Heart left ventricle (tissue), 16 donors: Measurements from ENCODE around the gene KCP. TPM values are rescaled to one million over a fixed set of nuclear protein-coding genes. Genes with fewer than 3 reads are reported as not detected.

Experiments
- ATAC-seq, 4 donors: fragments of 200-7000 bp; cut with Tn5 transposase; one replicate each; pipeline ENCODE4 v1.9.1; 2020 to 2022; ENCODE audit warnings: moderate library complexity in 4 of 4, mild to moderate bottlenecking in 3 of 4, moderate number of reproducible peaks in 1 of 4
- DNase-seq, 5 donors: peaks; one replicate each; pipeline ENCODE4 v3.0.0-alpha.2; 2020
- H3K27ac ChIP-seq, 12 donors: fragments of 200-600 bp; sonication (generic) in 4 of 12; one replicate each; pipeline versions ENCODE4 v1.5.0 to v1.8.0; 2016 to 2022; ENCODE audit warnings: mild to moderate bottlenecking in 2 of 12
- H3K27me3 ChIP-seq, 9 donors: fragments of 200-600 bp; sonication (generic) in 2 of 9; one replicate each; pipeline versions ENCODE4 v1.5.1 to v1.8.0; 2016 to 2022; ENCODE audit warnings: mild to moderate bottlenecking in 3 of 9
- H3K36me3 ChIP-seq, 9 donors: fragments of 200-600 bp; sonication (generic) in 2 of 9; one replicate each; pipeline versions ENCODE4 v1.5.0 to v1.8.0; 2018 to 2022; ENCODE audit warnings: mild to moderate bottlenecking in 2 of 9
- H3K4me1 ChIP-seq, 12 donors: fragments of 200-600 bp; sonication (generic) in 4 of 12; one replicate each; pipeline versions ENCODE4 v1.5.0 to v1.8.0; 2016 to 2022; ENCODE audit warnings: mild to moderate bottlenecking in 3 of 12
- H3K4me3 ChIP-seq, 12 donors: fragments of 200-600 bp; sonication (generic) in 4 of 12; one replicate each; pipeline versions ENCODE4 v1.5.0 to v1.8.0; 2017 to 2022; ENCODE audit warnings: mild to moderate bottlenecking in 9 of 12, moderate library complexity in 4 of 12
- H3K9me3 ChIP-seq, 12 donors: fragments of 200-600 bp; sonication (generic) in 4 of 12; one replicate each; pipeline versions ENCODE4 v1.5.0 to v1.8.0; 2016 to 2022; ENCODE audit warnings: mild to moderate bottlenecking in 1 of 12
- POLR2A ChIP-seq, 2 donors: fragments of 450-650 bp; IDR thresholded peaks; one replicate each; pipeline ENCODE4 v1.6.1; 2017; ENCODE audit warnings: antibody characterized with exemption in 2 of 2, mild to moderate bottlenecking in 2 of 2, moderate library complexity in 2 of 2
- WGBS, 4 donors: extraction: QIAGEN DNeasy Blood & Tissue Kit in 2 of 4; methylation state at CpG; one replicate each; pipeline versions ENCODE4 v1.1.5 to v1.1.7; 2013 to 2018; 5-methylcytosine and 5-hydroxymethylcytosine counted together
- intact Hi-C, 10 donors: fragments of 100-400 bp; cut with DNase I; formaldehyde crosslinking; loops; one replicate each; pipeline versions ENCODE4 v1.11.1 to v1.14.2; 2022
- polyA plus RNA-seq, 2 donors: library from polyadenylated mRNA; stranded (reverse); fragments of 200-250 nt; gene quantifications; one replicate each; pipeline ENCODE4 v1.2.3, GENCODE V29; 2013
- total RNA-seq, 9 donors: library from RNA; depleted of rRNA in 2 of 9; stranded (reverse); fragments of >200 nt in 2 of 9; fragmentation: NEBNext Ultra II Directional in 3 of 9; extraction: Animal tissue kit (Norgen Biotek cat#: 25700) in 3 of 9; gene quantifications; one replicate each; pipeline versions ENCODE4 v1.1.0 to v1.2.4, GENCODE V29; 2016 to 2023
- TF ChIP-seq, protein P1 (sequence below), 12 donors: fragments of 200-600 bp; sonication (generic) in 4 of 12; IDR thresholded peaks; one replicate each; pipeline versions ENCODE4 v1.5.0 to v1.8.0; 2018 to 2022; ENCODE audit warnings: antibody characterized with exemption in 12 of 12, mild to moderate bottlenecking in 5 of 12
- donor health status: ischemic (EF 13 %, LVEDD 7.1; RV severe dilation, severe dysfunction).
- donor health status: healthy with polysubstance abuse.
- donor health status: DM: no; HTN: yes; CAD: no.
- donor health status: DM: no; HTN: no; CAD: no.
- donor health status: ischemic (EF 25% LVEDD 6.9; RV normal size, moderate dysfunction).
- donor health status: ischemic (EF 25% LVEDD 5.7; RV mildly dilated, moderate dysfunction).
- donor health status: healthy.
- donor health status: DM: yes; HTN: yes; CAD: no.
- donor health status: ischemic (EF 35%, LVEDD 5.7; RV mildly dilated, moderate dysfunction).
- donor health status: nonischemic (EF 11% LVEDD 7.7; RV severe dilation, severe dysfunction).
- donor health status: DM: yes; HTN: yes; CAD: no.
- donor health status: PGD.
- donor health status: ischemic (EF 29% LVEDD 5.4; RV normal size, mild dysfunction).
- donor health status: nonischemic (EF 23%, LVEDD 6.1; RV moderate dilation, normal function).

The KCP gene
- total and polyA plus RNA-seq, 11 donors = 0.14 to 1.3 (median 0.29) TPM; not detected in 1

GRCh38 chr7:128885370-128886187 is 24.9 kb downstream of the KCP start:
- Histone ChIP-seq H3K27ac (no peak overlapping the region), H3K4me3 (no peak overlapping the region), H3K9me3 (no peaks in the 10 kb centered on the region), H3K4me1 (peaks cover 0 to 3% (median 0%) of the 10 kb centered on the region in 12 donors), H3K36me3 (no peaks in the 10 kb centered on the region), H3K27me3 (peaks cover 0 to 11% (median under 1%) of the 10 kb centered on the region in 9 donors)
- intact Hi-C loops = loop anchor here in 2 of 10 donors (10.0 kb wide), 2 partner anchors 281 to 411 kb away; partner anchors contain the start of gene METTL2B (in 1 of the 2)
- TF ChIP-seq, protein P1, sequence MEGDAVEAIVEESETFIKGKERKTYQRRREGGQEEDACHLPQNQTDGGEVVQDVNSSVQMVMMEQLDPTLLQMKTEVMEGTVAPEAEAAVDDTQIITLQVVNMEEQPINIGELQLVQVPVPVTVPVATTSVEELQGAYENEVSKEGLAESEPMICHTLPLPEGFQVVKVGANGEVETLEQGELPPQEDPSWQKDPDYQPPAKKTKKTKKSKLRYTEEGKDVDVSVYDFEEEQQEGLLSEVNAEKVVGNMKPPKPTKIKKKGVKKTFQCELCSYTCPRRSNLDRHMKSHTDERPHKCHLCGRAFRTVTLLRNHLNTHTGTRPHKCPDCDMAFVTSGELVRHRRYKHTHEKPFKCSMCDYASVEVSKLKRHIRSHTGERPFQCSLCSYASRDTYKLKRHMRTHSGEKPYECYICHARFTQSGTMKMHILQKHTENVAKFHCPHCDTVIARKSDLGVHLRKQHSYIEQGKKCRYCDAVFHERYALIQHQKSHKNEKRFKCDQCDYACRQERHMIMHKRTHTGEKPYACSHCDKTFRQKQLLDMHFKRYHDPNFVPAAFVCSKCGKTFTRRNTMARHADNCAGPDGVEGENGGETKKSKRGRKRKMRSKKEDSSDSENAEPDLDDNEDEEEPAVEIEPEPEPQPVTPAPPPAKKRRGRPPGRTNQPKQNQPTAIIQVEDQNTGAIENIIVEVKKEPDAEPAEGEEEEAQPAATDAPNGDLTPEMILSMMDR (IDR thresholded peaks at IDR 0.05) = no peak
- no peak for TF ChIP-seq POLR2A (IDR thresholded peaks at IDR 0.05)
- ATAC-seq (no peak), DNase-seq (peak in 2 of 5 donors; percentile 12 to 27)
- 86 to 90% (median 89%) methylated on average over 9 to 10 of the region's 10 CpGs for WGBS, 4 donors

DNA sequence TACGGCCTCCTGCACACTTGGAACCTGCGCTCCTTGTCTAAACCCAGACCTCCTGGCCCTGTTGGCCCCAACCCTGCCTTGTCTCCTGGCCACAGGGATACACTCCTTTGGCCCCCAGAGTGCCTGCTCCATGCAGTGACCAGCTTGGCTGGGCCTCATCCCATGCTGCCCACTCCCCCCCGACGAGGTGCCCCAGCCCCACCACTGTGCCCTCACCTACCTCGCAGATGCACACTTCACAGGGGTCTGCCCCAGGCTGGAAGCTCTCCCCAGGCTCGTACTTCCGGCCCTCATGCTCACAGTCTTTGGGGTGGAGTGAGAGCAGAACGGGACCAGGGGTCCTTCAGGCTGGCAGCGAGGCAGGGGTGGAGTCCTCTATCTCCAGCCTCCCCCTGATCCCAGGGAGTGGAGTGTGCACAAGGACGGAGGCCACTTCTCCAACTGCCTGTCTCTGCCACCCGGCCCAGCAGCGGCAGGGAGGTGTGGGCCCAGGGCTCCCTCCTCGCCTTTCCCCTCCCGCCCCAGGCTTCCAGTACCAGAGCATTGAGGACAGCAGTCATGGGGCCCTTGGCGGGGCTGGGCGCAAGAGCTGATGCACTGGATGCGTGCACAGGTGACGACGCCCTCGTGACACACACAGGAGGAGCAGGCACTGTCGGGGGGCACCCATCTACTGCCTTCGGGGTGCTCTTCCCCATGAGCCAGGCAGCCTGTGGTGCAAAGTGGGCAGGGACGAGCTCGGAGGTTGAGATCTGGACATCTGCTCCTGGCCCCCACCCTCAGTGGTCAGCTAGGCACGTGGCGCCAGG is 25.7 kb downstream of the KCP start:
- TF ChIP-seq, protein P1 (IDR thresholded peaks at IDR 0.05) = no peak
- no peak for TF ChIP-seq POLR2A (IDR thresholded peaks at IDR 0.05)
- no peaks in the 10 kb centered on the region for H3K36me3 ChIP-seq
- 83 to 87% (median 85%) methylated on average over 15 to 26 of the region's 26 CpGs for WGBS, 4 donors
- H3K9me3 ChIP-seq = no peaks in the 10 kb centered on the region
- H3K27me3 ChIP-seq = peaks cover 0 to 5% (median 0%) of the 10 kb centered on the region in 9 donors
- peak in 2 of 5 donors; percentile 22 to 58 for DNase-seq
- peaks cover 0 to 6% (median 0%) of the 10 kb centered on the region in 12 donors for H3K4me1 ChIP-seq
- no peak overlapping the region for H3K27ac ChIP-seq
- intact Hi-C loops = loop anchor here in 9 of 10 donors (5.0 to 10.0 kb wide), 11 partner anchors 92 to 718 kb away; partner anchors contain the start of genes METTL2B (in 2 of the 9), CALU (in 1 of the 9) and CCDC136 (in 1 of the 9)
- ATAC-seq = no peak
- no peak overlapping the region for H3K4me3 ChIP-seq

- Histone ChIP-seq H3K4me3 (peak overlapping the region in 3 of 12 donors; percentile 8 to 33 (median 24)), H3K27me3 (no peaks in the 10 kb centered on the region), H3K36me3 (no peaks in the 10 kb centered on the region), H3K9me3 (no peaks in the 10 kb centered on the region), H3K27ac (no peak overlapping the region), H3K4me1 (peaks cover 0 to 8% (median 0%) of the 10 kb centered on the region in 12 donors)
- ATAC-seq (peak; percentile 43 to 72 (median 58)), DNase-seq (peak; percentile 77 to 92 (median 83))
- WGBS, 4 donors = 33 to 47% (median 36%) methylated on average over 11 to 19 of the region's 19 CpGs
- TF ChIP-seq, protein P1 (IDR thresholded peaks at IDR 0.05) = peak; percentile 89 to 98 (median 96)
- TF ChIP-seq POLR2A (IDR thresholded peaks at IDR 0.05) = no peak
- intact Hi-C loops = loop anchor here (2.0 to 10.0 kb wide), 12 partner anchors 92 to 718 kb away; partner anchors contain the start of genes METTL2B (in 2 of the 10), CALU (in 1 of the 10) and CCDC136 (in 1 of the 10)
These were observed 26.7 kb downstream of the KCP start for GRCh38 chr7:128883622-128884448.
